ENCODE results near the gene ACKR3.

DNA sequence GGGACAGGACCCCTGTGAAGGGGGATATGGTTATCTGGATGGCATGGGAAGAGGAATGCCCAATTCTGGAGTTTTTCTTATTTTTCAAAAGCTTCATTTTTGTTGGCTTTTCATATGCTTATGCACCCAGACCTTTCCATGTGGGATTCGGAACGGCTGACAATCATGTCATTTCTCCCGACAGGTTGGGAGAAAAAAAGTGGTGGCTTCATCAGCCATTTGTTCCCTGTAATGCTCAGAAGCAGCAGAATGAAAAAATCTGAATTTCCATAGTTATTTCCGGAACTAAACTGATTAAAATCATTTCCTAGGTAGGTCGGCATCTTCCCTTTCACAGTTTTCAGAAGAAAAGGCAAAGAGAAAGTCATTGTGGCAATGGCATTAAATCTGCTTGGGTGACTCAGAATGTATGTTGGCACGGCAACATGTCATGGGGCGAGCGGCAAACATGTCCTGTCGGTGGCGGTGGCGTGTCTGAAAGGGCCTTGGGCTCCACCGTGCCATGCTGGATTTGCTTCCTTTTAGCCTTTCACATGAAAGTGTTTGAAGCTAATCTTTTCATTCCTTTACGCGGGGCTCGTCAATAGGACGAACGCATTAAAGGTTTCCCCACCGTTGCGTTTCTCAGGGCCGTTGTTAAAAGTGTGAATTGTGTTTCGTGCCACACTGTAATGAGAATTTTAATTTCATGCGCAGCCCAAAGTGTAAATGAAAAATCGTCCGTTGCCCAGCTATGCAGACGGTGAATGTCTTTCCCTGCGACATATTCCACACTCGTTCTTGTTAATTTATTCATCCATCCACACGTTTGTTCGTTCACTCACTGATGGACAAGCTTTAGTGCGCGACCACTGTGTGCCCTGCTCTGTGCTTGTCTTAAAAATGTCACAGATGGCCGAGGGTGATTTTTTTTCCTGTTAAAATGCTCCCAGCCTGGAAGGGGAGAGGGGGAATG, 18.5 kb downstream of the ACKR3 start:
- TF ChIP-seq, protein P1, sequence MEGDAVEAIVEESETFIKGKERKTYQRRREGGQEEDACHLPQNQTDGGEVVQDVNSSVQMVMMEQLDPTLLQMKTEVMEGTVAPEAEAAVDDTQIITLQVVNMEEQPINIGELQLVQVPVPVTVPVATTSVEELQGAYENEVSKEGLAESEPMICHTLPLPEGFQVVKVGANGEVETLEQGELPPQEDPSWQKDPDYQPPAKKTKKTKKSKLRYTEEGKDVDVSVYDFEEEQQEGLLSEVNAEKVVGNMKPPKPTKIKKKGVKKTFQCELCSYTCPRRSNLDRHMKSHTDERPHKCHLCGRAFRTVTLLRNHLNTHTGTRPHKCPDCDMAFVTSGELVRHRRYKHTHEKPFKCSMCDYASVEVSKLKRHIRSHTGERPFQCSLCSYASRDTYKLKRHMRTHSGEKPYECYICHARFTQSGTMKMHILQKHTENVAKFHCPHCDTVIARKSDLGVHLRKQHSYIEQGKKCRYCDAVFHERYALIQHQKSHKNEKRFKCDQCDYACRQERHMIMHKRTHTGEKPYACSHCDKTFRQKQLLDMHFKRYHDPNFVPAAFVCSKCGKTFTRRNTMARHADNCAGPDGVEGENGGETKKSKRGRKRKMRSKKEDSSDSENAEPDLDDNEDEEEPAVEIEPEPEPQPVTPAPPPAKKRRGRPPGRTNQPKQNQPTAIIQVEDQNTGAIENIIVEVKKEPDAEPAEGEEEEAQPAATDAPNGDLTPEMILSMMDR (conservative IDR thresholded peaks at IDR 0.05 in 1 of 2, IDR thresholded peaks at IDR 0.05 in 1 of 2; ENCODE audit: low read depth in 1 of 2, low read length in 2 of 2): no peak
- no peak for TF ChIP-seq EZH2 (IDR thresholded peaks at IDR 0.05; ENCODE audit: low read length, missing control alignments)
